ENCODE results near the gene COASY.

- TF ChIP-seq TAF1 (conservative IDR thresholded peaks at IDR 0.05) (no peak), FOXA2 (IDR thresholded peaks at IDR 0.05) (no peak)
- TF ChIP-seq, protein P1, sequence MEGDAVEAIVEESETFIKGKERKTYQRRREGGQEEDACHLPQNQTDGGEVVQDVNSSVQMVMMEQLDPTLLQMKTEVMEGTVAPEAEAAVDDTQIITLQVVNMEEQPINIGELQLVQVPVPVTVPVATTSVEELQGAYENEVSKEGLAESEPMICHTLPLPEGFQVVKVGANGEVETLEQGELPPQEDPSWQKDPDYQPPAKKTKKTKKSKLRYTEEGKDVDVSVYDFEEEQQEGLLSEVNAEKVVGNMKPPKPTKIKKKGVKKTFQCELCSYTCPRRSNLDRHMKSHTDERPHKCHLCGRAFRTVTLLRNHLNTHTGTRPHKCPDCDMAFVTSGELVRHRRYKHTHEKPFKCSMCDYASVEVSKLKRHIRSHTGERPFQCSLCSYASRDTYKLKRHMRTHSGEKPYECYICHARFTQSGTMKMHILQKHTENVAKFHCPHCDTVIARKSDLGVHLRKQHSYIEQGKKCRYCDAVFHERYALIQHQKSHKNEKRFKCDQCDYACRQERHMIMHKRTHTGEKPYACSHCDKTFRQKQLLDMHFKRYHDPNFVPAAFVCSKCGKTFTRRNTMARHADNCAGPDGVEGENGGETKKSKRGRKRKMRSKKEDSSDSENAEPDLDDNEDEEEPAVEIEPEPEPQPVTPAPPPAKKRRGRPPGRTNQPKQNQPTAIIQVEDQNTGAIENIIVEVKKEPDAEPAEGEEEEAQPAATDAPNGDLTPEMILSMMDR (IDR thresholded peaks at IDR 0.05; ENCODE audit: low read depth, low read length, missing input control): no peak
Observed at GRCh38 chr17:42541041-42541833, 20.7 kb upstream of the COASY start.
